Brain microvascular endothelial cell (primary cell): ENCODE measurements around the gene ST7.

ENCODE experiments used
- DNase-seq: peaks from one replicate; pipeline ENCODE4 v3.0.0-alpha.2; 2020
- H3K27ac ChIP-seq: fragments of 250-450 bp; sonication (Bioruptor Pico); 2 replicates; pipeline ENCODE4 v1.5.1; 2020; ENCODE audit warnings: mild to moderate bottlenecking, moderate library complexity
- H3K27me3 ChIP-seq: fragments of 250-450 bp; sonication (Bioruptor Pico); replicated peaks from 2 replicates; pipeline ENCODE4 v1.5.1; 2020; ENCODE audit warnings: mild to moderate bottlenecking
- H3K36me3 ChIP-seq: fragments of 250-450 bp; sonication (Bioruptor Pico); replicated peaks from 2 replicates; pipeline ENCODE4 v1.5.1; 2020; ENCODE audit warnings: mild to moderate bottlenecking
- H3K4me3 ChIP-seq: 2 replicates; pipeline ENCODE4 v1.5.1; 2011; ENCODE audit warnings: low read depth, mild to moderate bottlenecking, control low read depth, low read length, moderate library complexity
- CTCF ChIP-seq: IDR thresholded peaks from 2 replicates; pipeline ENCODE4 v1.5.1; 2011; ENCODE audit warnings: low read depth, mild to moderate bottlenecking, moderate library complexity, low read length, control low read depth, inconsistent platforms; ENCODE audit errors: missing control alignments
- in situ Hi-C: cut with HindIII; loops from 2 replicates; pipeline ENCODE4 v1.10.0; 2017; ENCODE audit warnings: low sequenced_read_pairs, low pct_ligation_motif_present

The ST7 gene

GRCh38 chr7:117072620-117073118 lies 119.4 kb downstream of the ST7 start:
- Histone ChIP-seq H3K27me3 (no peaks in the 10 kb centered on the region), H3K4me3 (no peak overlapping the region), H3K36me3 (no peaks in the 10 kb centered on the region), H3K27ac (peak overlapping the region; percentile 6)
- no peak for TF ChIP-seq CTCF
- peak; percentile 74 for DNase-seq
- in situ Hi-C loops = no loop called here

- in situ Hi-C loops = no loop called here
- no peak for TF ChIP-seq CTCF
- Histone ChIP-seq H3K4me3 (no peak overlapping the region), H3K27ac (no peak overlapping the region), H3K36me3 (no peaks in the 10 kb centered on the region), H3K27me3 (no peaks in the 10 kb centered on the region)
- no peak for DNase-seq
Observed at GRCh38 chr7:117074378-117074777, 121.1 kb downstream of the ST7 start.

- H3K27me3 ChIP-seq = no peaks in the 10 kb centered on the region
- H3K27ac ChIP-seq = no peak overlapping the region
- in situ Hi-C loops = no loop called here
- no peak for TF ChIP-seq CTCF
- H3K4me3 ChIP-seq = no peak overlapping the region
- DNase-seq = no peak
- H3K36me3 ChIP-seq = no peaks in the 10 kb centered on the region
Observed at GRCh38 chr7:117075934-117076333, 122.6 kb downstream of the ST7 start.

GRCh38 chr7:117076426-117076943 lies 123.2 kb downstream of the ST7 start:
- no peak for TF ChIP-seq CTCF
- DNase-seq = no peak
- in situ Hi-C loops = no loop called here

GRCh38 chr7:117077658-117078057 lies 124.4 kb downstream of the ST7 start:
- Histone ChIP-seq H3K4me3 (no peak overlapping the region), H3K27me3 (no peaks in the 10 kb centered on the region), H3K36me3 (no peaks in the 10 kb centered on the region), H3K27ac (no peak overlapping the region)
- DNase-seq = no peak
- TF ChIP-seq CTCF = no peak
- in situ Hi-C loops = no loop called here

More at GRCh38 chr7:117076426-117076943, 123.2 kb downstream of the ST7 start:
- no peak overlapping the region for H3K27ac ChIP-seq
- no peak overlapping the region for H3K4me3 ChIP-seq
- H3K27me3 ChIP-seq = no peaks in the 10 kb centered on the region
- no peaks in the 10 kb centered on the region for H3K36me3 ChIP-seq

- H3K27ac ChIP-seq = no peak overlapping the region
- in situ Hi-C loops = no loop called here
- TF ChIP-seq CTCF = no peak
- H3K4me3 ChIP-seq = no peak overlapping the region
- no peak for DNase-seq
- no peaks in the 10 kb centered on the region for H3K36me3 ChIP-seq
- no peaks in the 10 kb centered on the region for H3K27me3 ChIP-seq
Observed at GRCh38 chr7:117082647-117083046, 129.3 kb downstream of the ST7 start.
